B cell (primary cell): ENCODE measurements around the gene SEMA4F.

ENCODE experiments used
- CTCF ChIP-seq: fragments of 200-600 bp; IDR thresholded peaks from one replicate; pipeline ENCODE4 v1.8.0; 2022; ENCODE audit warnings: antibody characterized with exemption, mild to moderate bottlenecking
- EZH2 ChIP-seq: IDR thresholded peaks from 2 replicates; pipeline ENCODE4 v1.6.1; 2012; ENCODE audit warnings: borderline replicate concordance, low read depth, mild to moderate bottlenecking, moderate library complexity, low read length; ENCODE audit not compliant: insufficient read depth, poor library complexity, severe bottlenecking

DNA sequence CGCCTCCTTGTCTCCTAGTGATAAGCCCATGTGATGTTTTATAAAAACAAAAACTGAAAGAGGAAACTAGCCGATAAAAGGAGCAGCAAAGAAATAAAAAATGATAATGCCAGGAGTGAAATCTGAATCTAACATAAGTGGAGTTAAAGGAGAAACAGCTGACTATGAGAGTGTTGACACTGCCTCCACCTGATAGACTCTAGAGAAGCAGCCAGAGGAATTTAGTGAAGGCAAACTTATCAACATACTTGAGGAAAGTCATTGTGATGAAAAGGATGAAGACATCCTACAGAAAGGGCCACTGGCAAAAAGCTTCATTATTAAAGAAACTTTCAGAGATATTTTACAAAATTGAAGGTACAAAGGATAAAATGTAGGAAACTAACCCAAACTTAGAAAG lies 7.8 kb upstream of the SEMA4F start:
- no peak for TF ChIP-seq CTCF
- TF ChIP-seq EZH2: no peak
